CD4-positive, alpha-beta T cell (primary cell): ENCODE data around the gene MYH6. TPM values are rescaled to one million over a fixed set of nuclear protein-coding genes. Genes with fewer than 3 reads are reported as not detected.

Source experiments
- ATAC-seq: fragments of 200-7000 bp; cut with Tn5 transposase; one replicate; pipeline ENCODE4 v1.10.0; 2022; ENCODE audit warnings: mild to moderate bottlenecking; ENCODE audit not compliant: poor library complexity
- CTCF ChIA-PET: fragments of 350-600 bp; sonication (Branson Sonifier 250); formaldehyde crosslinking; loops from one replicate; lab custom pipeline; 2021; ENCODE audit warnings: antibody characterized with exemption, inconsistent platforms; lab: Charles Lee
- POLR2A ChIA-PET: fragments of 350-600 bp; sonication (Branson Sonifier 250); formaldehyde crosslinking; loops from one replicate; lab custom pipeline; 2021; ENCODE audit warnings: antibody characterized with exemption, inconsistent platforms; lab: Charles Lee
- DNase-seq, 14 experiments: peaks; one replicate each; pipeline ENCODE4 v3.0.0-alpha.2; 2013 to 2020; ENCODE audit warnings: mixed read lengths in 2 of 14
- H3K27ac ChIP-seq, 2 donors: one replicate each; pipeline versions ENCODE4 v1.5.1 to v1.7.0; 2013; ENCODE audit warnings: low read length in 2 of 2, low read depth in 1 of 2, mild to moderate bottlenecking in 1 of 2
- H3K27me3 ChIP-seq, 2 experiments: 1 replicate in 1 of 2; 2 replicates in 1 of 2; pipeline versions ENCODE4 v1.6.1 to v1.7.0; 2013; ENCODE audit warnings: low read length in 2 of 2, control low read depth in 1 of 2, mild to moderate bottlenecking in 1 of 2, moderate library complexity in 1 of 2; ENCODE audit not compliant: insufficient read depth in 2 of 2, control insufficient read depth in 1 of 2
- H3K36me3 ChIP-seq: one replicate; pipeline ENCODE4 v1.6.1; 2013; ENCODE audit warnings: low read length, control low read depth; ENCODE audit not compliant: insufficient read depth
- H3K4me1 ChIP-seq: one replicate; pipeline ENCODE4 v1.6.1; 2013; ENCODE audit warnings: low read length, control low read depth; ENCODE audit not compliant: insufficient read depth
- H3K4me3 ChIP-seq: one replicate; pipeline ENCODE4 v1.5.1; 2013; ENCODE audit warnings: mild to moderate bottlenecking, low read length, moderate library complexity
- H3K9me3 ChIP-seq, 2 experiments: 1 replicate in 1 of 2; 2 replicates in 1 of 2; pipeline versions ENCODE4 v1.6.1 to v1.7.0; 2013; ENCODE audit warnings: low read length in 2 of 2, mild to moderate bottlenecking in 2 of 2, control low read depth in 1 of 2, moderate library complexity in 1 of 2; ENCODE audit not compliant: control insufficient read depth in 1 of 2, insufficient read depth in 1 of 2
- H3K27ac Mint-ChIP-seq: one replicate; pipeline ENCODE4 v1.8.0; 2020; ENCODE audit warnings: mixed read lengths
- H3K27me3 Mint-ChIP-seq: one replicate; pipeline ENCODE4 v1.8.0; 2021; ENCODE audit warnings: mixed read lengths
- H3K36me3 Mint-ChIP-seq: one replicate; pipeline ENCODE4 v1.8.0; 2021; ENCODE audit warnings: low read depth, mixed read lengths
- H3K4me1 Mint-ChIP-seq: one replicate; pipeline ENCODE4 v1.8.0; 2021; ENCODE audit warnings: low read depth, mixed read lengths
- H3K4me3 Mint-ChIP-seq: one replicate; pipeline ENCODE4 v1.8.0; 2020; ENCODE audit warnings: mild to moderate bottlenecking, mixed read lengths
- H3K9me3 Mint-ChIP-seq: one replicate; pipeline ENCODE4 v1.8.0; 2020; ENCODE audit warnings: mixed read lengths
- CTCF ChIP-seq: fragments of 200-600 bp; IDR thresholded peaks from one replicate; pipeline ENCODE4 v1.8.0; 2022; ENCODE audit warnings: antibody characterized with exemption, mild to moderate bottlenecking
- intact Hi-C, 2 experiments: fragments of 100-400 bp; cut with DNase I in 1 of 2; cut with micrococcal nuclease in 1 of 2; formaldehyde crosslinking; loops; one replicate each; pipeline versions ENCODE4 v1.15.1 to v1.9.0; 2023 to 2025; cut with DNase I, micrococcal nuclease
- total RNA-seq, 174 experiments: library from RNA in 2 of 174; stranded (reverse) in 2 of 174; gene quantifications; one replicate each; pipeline ENCODE4 v1.2.3 and lab custom pipeline; 2021 to 2026

Gene MYH6
- total RNA-seq, 2 experiments from 2014 or later = not detected

- ChIA-PET POLR2A (no interaction called here), CTCF (no interaction called here)
- intact Hi-C loops = no loop called here
- Mint-ChIP-seq H3K4me1 (peaks cover 5% of the 10 kb centered on the region), H3K36me3 (no peaks in the 10 kb centered on the region), H3K27me3 (peaks cover 11% of the 10 kb centered on the region), H3K9me3 (no peaks in the 10 kb centered on the region), H3K27ac (no peak overlapping the region), H3K4me3 (no peak overlapping the region)
- H3K4me3 ChIP-seq = no peak overlapping the region
- ATAC-seq (no peak), DNase-seq (no peak)
- no peaks in the 10 kb centered on the region for H3K27me3 ChIP-seq
- no peak overlapping the region for H3K27ac ChIP-seq
- TF ChIP-seq CTCF = no peak
- H3K4me1 ChIP-seq = no peaks in the 10 kb centered on the region
- H3K36me3 ChIP-seq = no peaks in the 10 kb centered on the region
- no peaks in the 10 kb centered on the region for H3K9me3 ChIP-seq
Measured at GRCh38 chr14:23442721-23443356, 34.8 kb upstream of the MYH6 start.

- ATAC-seq = no peak
- no peaks in the 10 kb centered on the region for H3K36me3 Mint-ChIP-seq
- peaks cover 7% of the 10 kb centered on the region for H3K4me1 Mint-ChIP-seq
- H3K4me1 ChIP-seq = no peaks in the 10 kb centered on the region
- TF ChIP-seq CTCF = no peak
- POLR2A ChIA-PET = no interaction called here
- H3K9me3 ChIP-seq = no peaks in the 10 kb centered on the region
- H3K36me3 ChIP-seq = no peaks in the 10 kb centered on the region
- H3K27ac ChIP-seq = no peak overlapping the region
- peaks cover 11% of the 10 kb centered on the region for H3K27me3 Mint-ChIP-seq
- CTCF ChIA-PET = no interaction called here
- intact Hi-C loops = no loop called here
- no peak overlapping the region for H3K4me3 ChIP-seq
- no peaks in the 10 kb centered on the region for H3K27me3 ChIP-seq
- DNase-seq = no peak
- H3K9me3 Mint-ChIP-seq = no peaks in the 10 kb centered on the region
- no peak overlapping the region for H3K4me3 Mint-ChIP-seq
- no peak overlapping the region for H3K27ac Mint-ChIP-seq
Measured at GRCh38 chr14:23441076-23441475, 33.0 kb upstream of the MYH6 start.

GRCh38 chr14:23439107-23439835, 31.2 kb upstream of the MYH6 start:
- Histone ChIP-seq H3K27me3 (no peaks in the 10 kb centered on the region), H3K27ac (no peak overlapping the region), H3K4me3 (no peak overlapping the region), H3K9me3 (no peaks in the 10 kb centered on the region), H3K36me3 (no peaks in the 10 kb centered on the region), H3K4me1 (no peaks in the 10 kb centered on the region)
- Mint-ChIP-seq H3K27me3 (peaks cover 11% of the 10 kb centered on the region), H3K36me3 (no peaks in the 10 kb centered on the region), H3K9me3 (no peaks in the 10 kb centered on the region), H3K4me3 (no peak overlapping the region), H3K4me1 (peaks cover 7% of the 10 kb centered on the region), H3K27ac (no peak overlapping the region)
- intact Hi-C loops = no loop called here
- TF ChIP-seq CTCF = no peak
- POLR2A ChIA-PET = no interaction called here
- CTCF ChIA-PET = no interaction called here
- no peak for ATAC-seq
- no peak for DNase-seq
